HG03558 (cell line): ENCODE data around the gene CES2.
"Not testable (repeated sequence)": the region's sequence is repeated elsewhere in the genome, so short reads cannot be mapped to it uniquely, and the experiment has no call there.

Experiments
- ATAC-seq: cut with Tn5 transposase; IDR thresholded peaks from one replicate; pipeline ENCODE4 v1.9.1; 2021; ENCODE audit warnings: moderate number of reproducible peaks; ENCODE audit not compliant: unreplicated experiment; ENCODE audit errors: extremely low read depth

Gene CES2

GRCh38 chr16:66950437-66950836 lies 15.1 kb downstream of the CES2 start:
- ATAC-seq = no peak

GRCh38 chr16:66950971-66951790 lies 15.9 kb downstream of the CES2 start:
- no peak for ATAC-seq

GRCh38 chr16:66952430-66953110 lies 17.3 kb downstream of the CES2 start:
- no peak for ATAC-seq

GRCh38 chr16:66953462-66954096 lies 18.3 kb downstream of the CES2 start:
- ATAC-seq = no peak

GRCh38 chr16:66954097-66954659 lies 18.9 kb downstream of the CES2 start:
- no peak for ATAC-seq

GRCh38 chr16:66955363-66956153 lies 20.2 kb downstream of the CES2 start:
- not testable (repeated sequence) for ATAC-seq

- ATAC-seq = not testable (repeated sequence)
Measured at GRCh38 chr16:66956154-66956457, 20.8 kb downstream of the CES2 start.

- ATAC-seq = no peak
Measured at GRCh38 chr16:66958857-66959703, 23.8 kb downstream of the CES2 start.

- no peak for ATAC-seq
Measured at GRCh38 chr16:66959704-66960161, 24.4 kb downstream of the CES2 start.

- ATAC-seq = no peak
Measured at GRCh38 chr16:66960270-66960669, 25.0 kb downstream of the CES2 start.

- no peak for ATAC-seq
Measured at GRCh38 chr16:66961065-66961744, 25.9 kb downstream of the CES2 start, which contains the start of gene CES3. Gene CES3, plus strand, starts transcription at chr16:66961266. Its CDS starts 42 bp downstream, at chr16:66961308.

- ATAC-seq = no peak
Measured at GRCh38 chr16:66961914-66962313, 26.6 kb downstream of the CES2 start.

- ATAC-seq = no peak
Measured at GRCh38 chr16:66964049-66964448, 28.7 kb downstream of the CES2 start.

- ATAC-seq = no peak
Measured at GRCh38 chr16:66968847-66969246, 33.5 kb downstream of the CES2 start.

GRCh38 chr16:66970775-66971720 lies 35.7 kb downstream of the CES2 start:
- no peak for ATAC-seq

GRCh38 chr16:66972983-66973382 lies 37.7 kb downstream of the CES2 start:
- ATAC-seq = no peak

- no peak for ATAC-seq
Measured at GRCh38 chr16:66973716-66974115, 38.4 kb downstream of the CES2 start.
